ENCODE data around the gene ARHGEF28. TPM values are rescaled to one million over a fixed set of nuclear protein-coding genes. Genes with fewer than 3 reads are reported as not detected.

Gene ARHGEF28
- total RNA-seq, 1 donor from 2014 or later, result 20.1 TPM

DNA sequence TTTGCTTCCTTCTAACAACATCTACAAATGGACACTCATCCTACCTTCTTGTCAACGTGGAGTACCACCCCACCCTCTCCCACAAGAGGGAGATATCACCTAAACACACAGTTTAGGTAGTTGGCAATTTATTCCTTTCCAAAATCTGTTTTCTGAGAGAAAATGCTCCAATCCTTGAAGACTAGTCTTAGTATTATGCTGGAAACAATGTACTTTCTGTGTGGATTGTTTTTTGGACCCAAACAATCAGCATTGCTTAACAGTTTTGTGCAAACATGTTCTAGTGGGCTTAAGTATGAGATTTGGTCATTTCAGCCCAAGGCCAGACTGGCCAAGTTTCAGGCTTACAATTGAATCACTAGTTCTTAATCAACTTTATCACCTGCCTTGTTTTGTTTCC lies 359.1 kb downstream of the ARHGEF28 start:
- no peak for DNase-seq (ENCODE audit: low read depth)

- DNase-seq (ENCODE audit: low read depth), result no peak
Observed at GRCh38 chr5:73986729-73987128, 360.7 kb downstream of the ARHGEF28 start.

DNA sequence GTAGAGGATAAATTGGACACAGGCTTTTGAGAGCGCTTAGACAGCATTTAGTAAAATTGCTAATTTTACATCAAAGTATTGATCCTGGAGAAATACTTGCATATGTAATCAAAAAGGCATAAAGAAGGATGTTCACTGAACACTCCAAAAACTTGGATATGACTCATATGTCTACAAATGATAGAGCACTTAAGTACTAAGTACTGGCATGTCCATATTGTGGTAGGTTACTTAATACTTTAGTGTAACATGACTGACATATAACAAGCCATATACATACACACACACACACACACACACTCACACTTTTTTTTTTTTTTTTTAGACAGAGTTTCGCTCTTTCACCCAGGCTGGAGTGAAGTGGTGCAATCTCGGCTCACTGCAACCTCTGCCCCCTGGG lies 361.9 kb downstream of the ARHGEF28 start:
- no peak for DNase-seq (ENCODE audit: low read depth)

- DNase-seq (ENCODE audit: low read depth), result no peak
Observed at GRCh38 chr5:73989956-73990355, 364.0 kb downstream of the ARHGEF28 start.

Other genes starting within 250 kb of the ARHGEF28 start
- 14.0 and 18.6 TPM in 2 replicates for gene FOXD1, start 177.4 kb upstream of the ARHGEF28 start, total RNA-seq
- 458 and 480 TPM in 2 replicates for gene BTF3, start 127.8 kb upstream of the ARHGEF28 start, total RNA-seq
- gene ANKRA2, start 60.6 kb upstream of the ARHGEF28 start, total RNA-seq, result 29.2 and 29.4 TPM in 2 replicates
- 21.4 and 22.1 TPM in 2 replicates for gene UTP15, start 60.5 kb upstream of the ARHGEF28 start, total RNA-seq

All from myocyte (in vitro differentiated cells).